Fibroblast of skin of scalp (primary cell): ENCODE measurements around the gene ELL2.
"Not testable (repeated sequence)": the region's sequence is repeated elsewhere in the genome, so short reads cannot be mapped to it uniquely, and the experiment has no call there.

ENCODE experiments used
- DNase-seq: peaks from one replicate; pipeline ENCODE4 v3.0.0-alpha.2; 2013

ELL2 gene

DNA sequence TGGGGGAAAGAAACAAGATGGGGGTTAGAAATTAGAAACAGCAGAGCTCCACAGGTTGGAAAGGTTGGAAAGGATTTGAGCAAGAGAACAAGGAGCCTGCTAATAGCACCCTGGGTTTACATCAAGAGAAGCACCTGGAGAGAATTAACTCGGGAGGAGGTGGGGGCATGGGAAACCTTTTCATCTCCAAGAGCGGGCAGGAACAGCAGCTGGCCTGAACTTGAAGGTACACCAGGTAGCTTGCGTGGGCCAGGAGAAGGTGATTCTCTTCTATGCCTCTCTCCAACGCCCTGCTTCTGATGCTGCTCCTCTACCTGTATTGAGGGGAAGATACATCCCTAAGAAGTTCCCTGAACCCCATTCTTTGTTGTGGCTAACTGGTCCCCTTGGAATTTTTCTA, 102.0 kb downstream of the ELL2 start:
- DNase-seq = no peak

DNA sequence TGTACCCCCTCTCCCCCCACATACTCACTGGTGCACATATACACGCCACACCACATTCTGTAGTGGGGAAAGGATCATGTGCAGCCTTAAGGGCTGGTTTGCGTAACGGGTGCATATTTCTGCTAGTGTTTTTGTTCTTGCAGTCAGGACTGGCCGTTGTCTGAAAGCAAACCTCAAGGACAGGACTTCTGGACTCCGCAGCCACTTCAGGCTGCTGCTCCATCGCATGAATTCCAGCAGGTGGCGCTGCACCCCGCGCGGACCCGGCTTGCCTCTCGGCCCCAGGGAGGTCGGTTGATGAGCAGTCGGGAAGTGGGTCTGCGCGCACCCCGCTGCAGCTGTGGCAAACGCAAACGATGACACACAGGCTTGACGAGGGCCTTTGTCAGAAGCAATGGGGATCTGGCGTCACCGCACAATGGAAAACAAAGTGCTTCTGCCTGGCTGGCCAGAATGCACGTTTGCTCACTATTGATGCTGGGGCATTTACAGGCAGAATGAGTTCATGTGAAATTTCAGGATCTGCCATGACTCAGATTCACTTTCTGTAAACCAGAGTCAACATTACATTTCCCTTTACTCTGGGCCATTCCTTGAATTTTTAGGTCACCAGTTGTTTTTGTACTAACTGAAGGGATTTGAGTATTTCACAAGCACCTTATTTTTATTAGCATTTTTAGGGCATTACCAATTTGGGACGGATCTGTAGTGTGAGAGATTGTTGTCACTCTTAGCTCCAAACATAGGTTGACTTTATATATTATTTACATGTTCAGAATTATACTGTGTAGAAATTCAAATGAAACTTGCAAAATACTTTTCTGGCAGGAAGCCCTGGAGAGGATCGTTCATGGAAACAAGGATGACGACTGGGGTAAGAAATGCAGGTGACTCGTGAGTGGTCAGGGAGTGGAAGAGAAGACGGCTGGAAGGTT, 102.7 kb downstream of the ELL2 start:
- peak; percentile 98 for DNase-seq

DNA sequence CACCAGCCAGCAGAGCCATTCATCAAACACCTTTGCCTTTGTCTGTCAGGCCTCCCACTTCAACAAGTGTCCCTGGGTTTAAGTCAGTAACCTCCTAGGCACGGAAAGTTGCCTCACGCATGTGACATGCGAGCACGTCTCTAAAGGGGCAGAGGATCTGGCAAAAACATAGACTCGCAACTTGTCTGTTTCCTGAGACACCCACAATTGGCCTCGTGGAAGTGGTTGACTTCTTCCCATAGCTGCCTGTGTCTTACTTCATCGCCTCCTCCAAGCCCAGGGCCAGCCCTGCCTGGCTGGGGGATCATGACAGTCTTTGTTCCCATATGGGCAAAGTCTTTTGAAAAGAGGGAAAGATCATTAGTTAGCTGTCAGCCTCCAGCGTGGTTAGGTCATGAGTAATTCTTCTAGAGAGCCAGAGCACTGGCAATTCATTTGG, 103.6 kb downstream of the ELL2 start:
- peak; percentile 86 for DNase-seq

DNA sequence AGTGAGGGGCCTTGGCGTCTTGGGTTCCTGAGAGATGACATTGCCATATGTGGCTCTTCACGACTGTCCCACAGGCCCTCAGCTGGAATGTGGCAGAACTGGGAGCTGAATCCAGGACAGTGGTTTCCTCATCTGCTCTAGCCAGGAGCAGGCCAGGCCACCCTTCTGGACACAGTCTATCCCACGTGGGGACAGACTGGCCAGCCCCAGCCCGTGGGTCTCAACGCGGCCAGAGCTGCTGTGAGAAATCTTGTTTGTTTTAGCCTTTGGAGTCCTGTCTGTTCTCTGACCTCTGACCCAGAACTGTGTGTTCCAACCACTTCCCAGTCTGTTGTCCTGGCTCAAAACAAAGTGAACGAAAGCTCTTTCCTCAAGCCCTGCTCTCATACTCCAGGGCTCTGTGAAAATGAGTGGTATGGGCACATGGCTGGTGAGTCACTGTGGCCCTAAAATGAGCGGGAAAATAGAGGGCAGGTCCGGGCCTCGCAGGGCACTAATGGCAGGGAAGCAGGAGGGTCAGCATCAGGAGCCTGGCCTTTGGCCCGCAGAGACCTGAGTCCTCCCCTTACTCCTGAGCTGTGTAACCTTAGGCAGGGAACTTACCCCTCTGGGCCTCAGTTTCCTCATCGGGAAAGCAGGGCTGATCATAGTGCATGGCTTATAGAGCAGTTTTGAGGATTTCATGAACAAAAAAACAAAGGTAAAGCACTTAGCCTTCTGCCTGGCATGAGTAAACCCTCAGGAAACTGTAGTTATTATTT, 104.3 kb downstream of the ELL2 start:
- DNase-seq = no peak

DNA sequence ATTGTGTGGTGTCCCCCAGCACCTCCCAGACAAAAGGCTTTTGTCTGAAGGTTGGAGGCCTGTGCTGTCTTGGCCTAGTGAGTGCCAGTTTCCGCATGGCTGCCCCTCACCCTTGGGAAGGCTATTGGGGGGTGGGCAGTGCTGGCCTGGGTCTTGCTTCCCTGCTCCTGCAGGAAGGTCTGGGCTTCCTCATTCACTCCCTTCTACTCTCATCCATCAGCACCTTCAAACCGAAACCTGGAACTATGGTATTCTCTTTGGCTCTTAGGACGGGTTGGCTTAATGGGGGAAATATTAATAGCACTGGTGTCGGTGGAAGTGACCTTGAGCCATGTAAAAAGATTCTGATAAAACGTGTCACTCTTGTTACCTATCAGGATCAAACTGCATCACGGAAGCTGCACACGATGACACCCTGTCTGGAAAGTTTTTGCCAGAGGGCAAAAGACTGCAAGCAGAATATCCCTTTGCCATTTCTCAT, 105.1 kb downstream of the ELL2 start:
- no peak for DNase-seq

DNA sequence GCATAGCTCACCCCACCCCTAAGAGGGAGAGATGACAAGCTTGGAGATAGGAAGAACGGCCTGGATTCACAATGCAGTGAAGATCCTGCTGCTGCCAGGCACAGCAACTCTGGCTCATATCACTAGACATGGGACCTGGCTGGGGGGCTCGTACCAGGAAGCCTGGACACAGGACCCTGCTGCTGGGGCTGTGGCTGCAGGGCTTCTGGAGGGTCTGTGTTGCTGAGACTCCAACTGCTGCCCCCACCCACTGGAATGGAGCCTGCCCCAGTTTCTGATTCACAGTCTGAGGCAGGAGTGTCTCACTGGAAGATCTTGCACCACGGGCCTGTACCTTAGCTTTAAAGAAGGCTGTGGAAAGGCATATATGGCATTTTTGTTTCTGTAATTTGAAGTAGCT, 108.2 kb downstream of the ELL2 start:
- no peak for DNase-seq

DNA sequence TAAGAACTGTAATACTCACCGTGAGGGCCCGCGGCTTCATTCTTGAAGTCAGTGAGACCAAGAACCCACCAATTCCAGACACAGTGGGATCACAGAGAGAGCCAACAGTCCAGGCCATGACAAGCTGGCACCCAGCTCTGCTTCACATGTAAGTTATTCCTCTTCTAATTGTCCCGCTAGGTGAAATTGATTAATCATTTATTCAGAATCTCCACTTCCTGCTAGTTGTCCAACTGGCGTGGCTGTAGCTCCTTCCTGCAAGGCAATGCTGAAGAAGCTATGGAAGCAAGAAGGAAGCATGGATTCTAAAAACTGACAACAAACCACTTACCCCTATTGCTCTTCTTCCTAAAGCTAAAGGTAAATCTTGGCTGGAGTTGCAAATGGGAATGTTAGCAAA, 109.1 kb downstream of the ELL2 start:
- no peak for DNase-seq

DNA sequence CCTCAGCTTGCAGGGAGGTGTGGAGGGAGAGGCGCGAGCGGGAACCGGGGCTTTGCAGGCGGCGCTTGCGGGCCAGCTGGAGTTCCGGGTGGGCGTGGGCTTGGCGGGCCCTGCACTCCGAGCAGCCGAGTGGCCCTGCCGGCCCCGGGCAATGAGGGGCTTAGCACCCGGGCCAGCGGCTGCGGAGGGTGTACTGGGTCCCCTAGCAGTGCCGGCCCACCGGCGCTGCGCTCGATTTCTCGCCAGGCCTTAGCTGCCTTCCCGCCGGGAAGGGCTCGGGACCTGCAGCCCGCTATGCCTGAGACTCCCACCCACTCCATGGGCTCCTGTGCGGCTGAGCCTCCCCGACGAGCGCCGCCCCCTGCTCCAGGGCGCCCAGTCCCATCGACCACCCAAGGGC, 110.5 kb downstream of the ELL2 start:
- DNase-seq = not testable (repeated sequence)

DNA sequence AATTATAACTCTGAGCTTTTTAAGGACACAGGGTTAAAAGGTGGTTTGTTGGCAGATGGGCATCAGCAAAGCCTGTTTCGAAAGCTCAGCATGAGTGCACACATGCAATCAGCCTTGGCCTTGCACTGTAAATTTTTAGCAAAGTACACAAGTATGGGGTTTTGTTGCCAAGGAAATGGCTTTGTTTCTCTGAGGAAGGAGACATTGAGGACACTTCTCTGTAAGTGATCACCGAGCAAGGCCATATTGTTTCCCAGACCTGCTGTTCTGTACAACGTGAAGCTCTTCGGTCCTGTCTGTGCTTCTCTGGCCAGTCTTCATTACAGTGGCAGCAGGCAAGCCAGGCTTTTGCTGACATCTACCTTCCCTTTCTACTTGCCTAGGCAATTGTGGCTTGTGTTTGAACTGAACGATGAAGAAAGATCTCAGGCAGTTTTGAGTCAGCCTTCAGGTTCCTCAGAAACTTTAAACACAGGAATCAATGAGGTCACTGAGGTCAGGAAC, 111.2 kb downstream of the ELL2 start:
- DNase-seq = no peak

DNA sequence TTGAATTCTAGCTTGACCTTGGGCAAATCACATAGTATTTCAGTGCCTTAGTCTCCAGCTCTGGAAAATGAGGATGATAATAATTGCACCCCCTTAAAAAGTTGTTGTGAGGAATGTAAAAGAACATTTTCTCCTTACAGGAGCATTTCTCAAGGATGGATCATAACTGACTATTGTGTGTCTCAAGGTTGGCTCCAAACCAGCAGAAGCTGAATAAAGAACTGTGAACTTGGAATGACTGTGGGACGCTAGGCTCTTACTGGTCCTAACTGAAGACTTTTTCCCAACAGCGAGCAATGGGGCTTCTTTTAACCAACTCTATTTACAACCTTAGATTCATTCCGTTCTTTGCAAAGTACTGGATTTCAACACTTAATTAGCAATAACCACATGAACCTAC, 113.0 kb downstream of the ELL2 start:
- DNase-seq = no peak

DNA sequence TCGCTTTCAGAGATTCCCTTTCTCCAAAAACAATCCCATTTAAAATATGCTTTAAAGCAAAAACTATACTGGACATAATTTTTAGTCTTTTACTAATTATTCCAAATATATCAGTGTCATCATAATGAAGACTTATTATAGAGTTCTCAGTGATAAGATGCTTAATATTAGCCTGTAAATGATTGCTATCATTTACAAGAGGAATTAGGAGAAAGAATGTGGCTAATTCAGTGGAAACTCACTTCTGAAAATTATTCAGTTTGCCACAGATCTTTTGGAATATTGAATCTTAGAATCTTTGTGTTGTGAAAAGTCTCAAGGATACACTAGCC, 114.4 kb downstream of the ELL2 start:
- DNase-seq = no peak

DNA sequence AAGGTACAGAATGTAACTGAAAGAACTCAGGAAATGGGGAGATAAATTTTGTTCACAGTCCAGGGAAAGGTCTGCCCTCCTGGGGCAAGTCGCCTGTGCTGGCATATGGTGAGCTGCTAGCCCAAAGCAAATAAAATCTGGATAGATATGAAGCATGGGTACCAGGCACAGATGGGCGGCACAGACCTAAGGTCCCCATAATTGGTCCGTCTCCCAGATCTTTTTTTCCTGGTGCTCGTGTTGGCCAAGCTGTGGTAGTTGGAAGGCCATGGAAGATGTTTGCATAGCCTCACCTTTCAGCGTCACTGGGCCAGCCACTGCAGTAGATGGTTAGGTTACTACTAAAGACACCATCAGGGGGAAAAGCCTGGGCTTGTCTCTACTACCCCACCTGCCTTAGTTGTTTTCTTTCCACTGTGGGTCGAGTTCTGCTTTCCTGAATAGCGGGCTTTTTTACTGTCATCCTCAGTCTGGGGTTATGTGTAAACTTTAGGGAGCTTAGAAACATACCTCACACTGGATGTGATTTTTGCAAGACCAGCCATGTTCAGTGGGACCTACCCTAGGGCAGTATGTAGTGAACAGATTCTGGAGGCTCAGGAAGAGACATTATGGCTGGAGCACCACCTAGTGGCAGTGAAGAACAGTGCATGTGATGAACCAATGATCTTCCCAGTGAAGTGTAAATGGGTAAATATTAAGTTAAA, 114.9 kb downstream of the ELL2 start:
- peak; percentile 75 for DNase-seq

DNA sequence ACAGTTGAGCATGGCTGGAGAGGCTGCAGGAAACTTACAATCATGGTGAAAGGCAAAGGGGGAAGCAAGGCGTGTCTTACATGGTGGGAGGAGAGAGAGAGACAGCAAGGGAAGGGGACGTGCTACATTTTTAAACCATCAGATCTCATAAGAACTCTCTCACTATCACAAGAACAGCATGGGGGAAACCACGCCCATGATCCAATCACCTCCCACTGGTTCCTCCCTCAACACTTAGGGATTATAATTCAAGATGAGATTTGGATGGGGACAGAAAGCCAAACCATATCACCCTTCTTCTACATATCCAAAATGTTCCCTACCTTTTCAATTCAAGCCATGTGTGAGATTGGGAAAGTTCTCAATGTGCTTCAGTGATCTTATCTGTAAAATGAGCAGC, 116.3 kb downstream of the ELL2 start:
- DNase-seq = no peak

DNA sequence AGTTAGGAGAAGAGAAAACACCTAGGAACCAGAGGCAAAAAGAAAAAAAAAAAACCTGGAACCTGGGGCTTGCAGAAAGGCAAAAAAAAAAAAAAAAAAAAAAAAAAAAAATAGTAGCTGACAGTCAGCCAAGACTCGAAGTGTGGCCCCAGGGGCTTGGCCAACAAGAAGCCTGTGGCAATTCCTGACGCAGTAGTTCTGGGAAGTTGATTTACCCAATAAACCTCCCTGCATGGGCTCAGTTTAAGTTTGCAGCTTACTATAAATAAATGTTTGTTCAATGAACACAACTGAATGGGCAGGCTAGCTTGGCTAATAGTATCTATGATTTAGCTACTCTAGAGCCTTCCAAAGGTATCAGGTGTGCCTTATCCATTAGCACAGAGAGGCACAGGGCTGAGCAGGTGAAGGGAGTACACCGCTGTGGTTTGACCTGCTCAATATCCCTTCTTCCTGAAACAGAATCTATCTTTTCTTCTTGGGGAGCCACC, 117.9 kb downstream of the ELL2 start:
- DNase-seq = no peak

DNA sequence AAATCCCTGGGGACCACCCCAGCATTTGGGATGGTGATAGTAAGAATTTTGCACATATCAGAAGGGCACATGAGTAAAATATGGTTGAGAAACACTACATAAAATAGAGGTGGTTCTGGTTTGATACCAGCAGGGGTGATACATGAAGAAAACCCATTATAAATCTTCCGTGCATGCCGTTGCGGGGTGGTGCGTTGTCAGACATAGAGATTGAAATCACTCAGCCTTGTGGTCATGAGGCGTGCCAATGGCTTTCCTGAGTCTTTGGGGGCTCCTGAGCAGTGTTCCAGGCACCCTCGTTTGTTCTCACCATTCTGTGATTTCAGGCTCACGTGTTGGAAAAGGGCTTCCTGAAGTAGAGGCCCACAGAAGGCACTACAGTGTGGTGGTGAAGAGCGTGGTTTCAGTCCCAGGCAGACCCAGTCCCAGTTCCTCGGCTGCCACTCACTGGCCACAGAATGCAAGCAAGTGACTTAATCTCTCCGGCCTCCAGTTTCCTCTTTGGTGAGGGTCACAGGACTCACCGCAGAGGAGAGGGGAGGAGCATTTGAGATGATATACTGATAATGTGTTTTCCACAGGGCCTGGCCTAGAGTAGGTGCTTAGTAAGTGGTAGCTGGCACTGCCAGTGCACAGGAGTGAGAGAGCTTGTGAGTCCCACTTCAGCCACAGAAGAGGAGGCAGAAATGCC, 118.7 kb downstream of the ELL2 start:
- DNase-seq = peak; percentile 43

DNA sequence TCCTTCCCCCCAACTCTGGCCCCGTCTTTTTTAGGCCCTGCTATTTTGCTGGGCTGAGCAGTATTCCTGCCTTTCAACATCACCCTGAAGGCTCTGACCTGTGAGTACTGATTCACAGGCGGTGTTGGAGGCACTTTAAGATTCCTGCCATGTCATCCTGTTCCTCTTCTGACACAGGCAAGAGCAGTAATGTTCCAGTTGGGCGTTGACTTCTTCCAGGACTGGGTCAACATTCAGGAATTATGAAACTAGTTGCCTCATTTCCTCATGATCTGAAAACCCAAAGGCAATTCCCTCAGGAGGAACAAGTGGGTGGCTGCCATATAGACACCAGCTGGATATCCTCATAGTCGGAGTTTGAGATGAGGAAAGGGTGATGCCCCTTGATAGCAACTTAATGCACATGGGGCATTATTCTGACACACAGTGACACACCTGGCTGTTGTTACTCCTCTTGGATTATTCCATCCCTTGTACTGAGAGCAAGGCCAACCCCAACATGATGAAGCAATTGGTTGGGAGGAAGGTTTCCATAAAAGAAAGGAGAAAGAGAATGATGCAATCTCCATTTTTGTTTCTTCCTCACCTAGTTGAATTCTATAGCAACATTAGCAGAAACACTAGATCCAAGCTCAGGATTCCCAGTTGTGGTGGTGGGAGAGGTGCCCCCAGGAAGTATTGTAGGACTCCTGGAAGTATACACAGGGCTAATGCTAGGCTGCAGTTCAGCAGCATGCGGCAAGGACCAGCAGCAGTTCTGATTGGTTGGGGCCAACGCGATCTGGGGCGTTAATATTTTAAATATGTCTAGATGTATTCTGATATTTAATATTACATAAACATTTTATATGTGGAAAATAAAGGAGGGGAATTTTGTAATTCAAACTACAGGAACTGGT, 119.5 kb downstream of the ELL2 start:
- DNase-seq = peak; percentile 52

DNA sequence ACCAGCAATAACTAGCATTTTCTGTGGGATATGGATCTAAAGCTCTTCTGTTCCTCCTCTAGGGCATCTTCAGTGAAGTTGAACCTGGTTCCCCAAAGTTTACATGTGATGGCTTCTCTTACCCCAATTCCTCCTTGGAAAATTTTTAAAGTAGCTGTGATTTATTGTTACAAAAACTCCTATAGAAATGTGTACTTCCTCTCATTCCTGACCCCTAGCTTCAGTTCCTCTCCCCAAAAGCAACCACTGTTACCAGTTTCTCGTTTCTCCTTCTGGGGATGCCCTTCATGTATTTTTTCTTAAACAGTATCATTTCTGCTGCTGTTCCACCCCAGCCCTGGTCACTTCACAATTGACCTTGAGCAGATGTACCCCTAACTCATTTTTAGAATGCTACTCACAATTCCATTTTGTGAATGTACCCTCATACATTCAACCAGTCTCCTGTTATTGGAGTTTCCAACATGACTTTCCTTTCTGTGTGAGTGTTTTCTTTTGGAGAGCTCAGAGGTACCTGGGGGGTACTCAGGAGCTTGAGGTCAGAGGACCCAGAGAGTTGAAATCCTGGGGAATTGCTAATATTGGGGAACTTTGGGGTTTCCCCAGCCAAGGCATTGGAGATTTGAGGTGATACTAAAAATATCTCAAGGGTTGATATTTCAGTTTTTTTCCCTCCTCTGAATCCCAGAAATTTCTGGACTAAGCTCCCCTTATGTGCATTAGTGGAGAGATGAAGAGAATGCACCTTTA, 120.5 kb downstream of the ELL2 start:
- no peak for DNase-seq

DNA sequence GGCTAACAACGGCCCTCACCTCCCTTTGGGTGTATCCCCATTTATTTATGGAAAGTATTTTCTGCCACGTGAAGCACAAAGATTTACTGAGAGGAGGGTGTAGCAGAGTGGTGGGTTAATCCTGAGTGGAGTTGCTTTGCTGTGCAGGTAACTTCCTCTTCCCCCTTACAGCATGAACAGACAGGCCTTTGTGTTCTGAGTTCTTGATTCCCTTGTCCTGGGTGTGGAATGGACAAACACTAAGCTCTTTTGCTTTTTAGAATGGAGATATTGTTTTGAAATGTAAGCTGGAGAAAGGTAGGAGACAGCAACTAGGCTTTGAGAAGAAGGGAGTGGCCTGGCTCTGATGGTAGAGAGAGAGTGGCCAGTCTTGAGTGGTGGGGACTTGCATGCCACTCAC, 122.0 kb downstream of the ELL2 start:
- DNase-seq = no peak

DNA sequence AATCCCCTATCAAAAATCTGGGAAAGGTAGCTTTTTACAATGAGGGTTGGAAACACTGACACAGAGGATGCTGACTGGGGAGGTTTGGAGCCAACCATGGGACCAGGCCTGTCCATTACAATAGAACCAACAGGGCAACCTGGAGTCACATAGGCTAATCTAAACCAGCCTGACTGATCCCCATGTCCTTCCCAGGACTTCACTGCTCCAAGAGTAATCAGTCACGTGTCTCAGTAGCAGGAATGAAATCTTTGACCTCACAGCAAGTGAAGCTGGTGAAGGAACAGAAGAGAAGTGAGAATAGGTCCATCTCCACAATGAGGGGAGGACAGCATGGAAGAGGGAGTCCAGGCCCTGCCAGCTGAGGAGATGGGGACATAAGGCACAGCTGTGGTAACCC, 123.1 kb downstream of the ELL2 start:
- no peak for DNase-seq

DNA sequence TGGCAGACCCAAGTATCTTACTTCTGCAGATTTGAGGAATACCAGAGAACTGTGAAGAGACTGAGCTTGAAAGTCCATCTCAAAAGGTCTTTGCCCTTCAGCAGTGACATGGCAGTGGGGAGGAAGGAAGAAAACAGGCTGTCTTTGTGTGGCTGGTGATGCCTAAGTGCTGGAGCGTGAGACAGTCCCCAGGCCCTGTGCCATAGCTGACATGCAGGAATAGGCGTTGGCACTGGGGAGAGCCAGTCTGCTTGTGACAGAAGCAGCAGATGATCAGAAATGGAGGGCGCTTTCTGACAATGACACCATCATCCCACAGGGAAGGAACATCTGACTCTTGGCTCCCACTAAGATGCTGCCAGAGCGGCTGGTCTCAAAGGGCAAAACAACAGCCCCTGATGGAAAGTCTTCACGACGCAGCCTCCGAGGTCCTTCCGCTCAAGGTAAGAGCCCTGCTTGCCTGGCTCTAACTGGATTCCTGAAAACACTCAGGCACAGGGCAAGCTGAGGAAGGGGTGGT, 123.6 kb downstream of the ELL2 start:
- no peak for DNase-seq
